ENCODE measurements around the gene STAT1.

DNA sequence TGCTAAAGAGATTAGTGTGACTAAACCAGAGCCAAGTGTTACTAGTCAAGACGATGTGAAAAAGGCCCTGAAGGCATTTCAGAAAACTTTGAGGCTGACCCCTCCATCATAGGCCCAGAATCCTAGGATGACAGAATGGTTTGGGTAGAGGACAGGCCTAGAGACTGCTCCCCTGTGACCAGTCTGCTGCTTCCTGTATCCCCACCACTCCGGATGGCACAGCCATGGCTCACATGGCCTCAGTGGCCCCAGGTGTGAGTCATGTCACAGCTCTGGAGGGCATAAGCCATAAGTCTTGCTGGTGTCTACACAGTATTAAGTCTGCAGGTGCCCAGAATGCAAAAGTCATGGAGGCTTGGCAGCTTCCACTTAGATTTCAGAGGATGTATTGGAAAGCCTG, 12.4 kb upstream of the STAT1 start:
- TF ChIP-seq, protein P1, sequence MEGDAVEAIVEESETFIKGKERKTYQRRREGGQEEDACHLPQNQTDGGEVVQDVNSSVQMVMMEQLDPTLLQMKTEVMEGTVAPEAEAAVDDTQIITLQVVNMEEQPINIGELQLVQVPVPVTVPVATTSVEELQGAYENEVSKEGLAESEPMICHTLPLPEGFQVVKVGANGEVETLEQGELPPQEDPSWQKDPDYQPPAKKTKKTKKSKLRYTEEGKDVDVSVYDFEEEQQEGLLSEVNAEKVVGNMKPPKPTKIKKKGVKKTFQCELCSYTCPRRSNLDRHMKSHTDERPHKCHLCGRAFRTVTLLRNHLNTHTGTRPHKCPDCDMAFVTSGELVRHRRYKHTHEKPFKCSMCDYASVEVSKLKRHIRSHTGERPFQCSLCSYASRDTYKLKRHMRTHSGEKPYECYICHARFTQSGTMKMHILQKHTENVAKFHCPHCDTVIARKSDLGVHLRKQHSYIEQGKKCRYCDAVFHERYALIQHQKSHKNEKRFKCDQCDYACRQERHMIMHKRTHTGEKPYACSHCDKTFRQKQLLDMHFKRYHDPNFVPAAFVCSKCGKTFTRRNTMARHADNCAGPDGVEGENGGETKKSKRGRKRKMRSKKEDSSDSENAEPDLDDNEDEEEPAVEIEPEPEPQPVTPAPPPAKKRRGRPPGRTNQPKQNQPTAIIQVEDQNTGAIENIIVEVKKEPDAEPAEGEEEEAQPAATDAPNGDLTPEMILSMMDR (conservative IDR thresholded peaks at IDR 0.05; ENCODE audit: low read depth, low read length), result no peak
- no peak for TF ChIP-seq EZH2 (IDR thresholded peaks at IDR 0.05; ENCODE audit: borderline replicate concordance, low read depth, low read length, poor library complexity, severe bottlenecking)
